NCI-H1694 treated with DMSO at 0.1 percent for 48 hours (cell line): ENCODE measurements around the gene KCNC2.
"Not testable (repeated sequence)": the region's sequence is repeated elsewhere in the genome, so short reads cannot be mapped to it uniquely, and the experiment has no call there.

Experiments
- DNase-seq: peaks from one replicate; lab custom pipeline; 2025; lab: John Stamatoyannopoulos, UW

The KCNC2 gene

GRCh38 chr12:75209812-75210138 is at the start of gene KCNC2:
Gene KCNC2 (minus strand): TSS chr12:75209839.
- no peak for DNase-seq

GRCh38 chr12:75259143-75259542 is 49.5 kb upstream of the KCNC2 start:
- no peak for DNase-seq

GRCh38 chr12:75257510-75257909 is 47.9 kb upstream of the KCNC2 start:
- no peak for DNase-seq

- no peak for DNase-seq
These were observed 35.5 kb upstream of the KCNC2 start for GRCh38 chr12:75245108-75245507.

- no peak for DNase-seq
These were observed 30.3 kb upstream of the KCNC2 start for GRCh38 chr12:75239987-75240386.

- no peak for DNase-seq
These were observed 26.6 kb upstream of the KCNC2 start for GRCh38 chr12:75236206-75236605.

- DNase-seq = no peak
These were observed 17.5 kb upstream of the KCNC2 start for GRCh38 chr12:75227132-75227531.

GRCh38 chr12:75212072-75212471 is 2.4 kb upstream of the KCNC2 start:
- no peak for DNase-seq

- no peak for DNase-seq
These were observed 505 bp downstream of the KCNC2 start for GRCh38 chr12:75208856-75209811.

GRCh38 chr12:75207338-75208083 is 2.1 kb downstream of the KCNC2 start:
- DNase-seq = no peak

- no peak for DNase-seq
These were observed 4.1 kb downstream of the KCNC2 start for GRCh38 chr12:75205558-75205957.

- DNase-seq = no peak
These were observed 12.8 kb downstream of the KCNC2 start for GRCh38 chr12:75196865-75197264.

- no peak for DNase-seq
These were observed 13.2 kb downstream of the KCNC2 start for GRCh38 chr12:75196408-75196807.

- DNase-seq = no peak
These were observed 15.4 kb downstream of the KCNC2 start for GRCh38 chr12:75194250-75194649.

- DNase-seq = no peak
These were observed 17.4 kb downstream of the KCNC2 start for GRCh38 chr12:75192196-75192595.

- DNase-seq = no peak
These were observed 18.8 kb downstream of the KCNC2 start for GRCh38 chr12:75190846-75191245.

- not testable (repeated sequence) for DNase-seq
These were observed 23.8 kb downstream of the KCNC2 start for GRCh38 chr12:75185881-75186280.

GRCh38 chr12:75184516-75184915 is 25.1 kb downstream of the KCNC2 start:
- no peak for DNase-seq

- no peak for DNase-seq
These were observed 25.7 kb downstream of the KCNC2 start for GRCh38 chr12:75183967-75184366.

- DNase-seq = no peak
These were observed 31.6 kb downstream of the KCNC2 start for GRCh38 chr12:75177997-75178396.

GRCh38 chr12:75172611-75173010 is 37.0 kb downstream of the KCNC2 start:
- no peak for DNase-seq

- DNase-seq = no peak
These were observed 38.9 kb downstream of the KCNC2 start for GRCh38 chr12:75170640-75171185.

- DNase-seq = no peak
These were observed 46.8 kb downstream of the KCNC2 start for GRCh38 chr12:75162845-75163244.
